ENCODE measurements around the gene BCL7A. TPM values are rescaled to one million over a fixed set of nuclear protein-coding genes. Genes with fewer than 3 reads are reported as not detected.
"Not testable (repeated sequence)": the region's sequence is repeated elsewhere in the genome, so short reads cannot be mapped to it uniquely, and the experiment has no call there.

The BCL7A gene
- total RNA-seq, 2 donors from 2014 or later, result 3.3 to 7.6 TPM

DNA sequence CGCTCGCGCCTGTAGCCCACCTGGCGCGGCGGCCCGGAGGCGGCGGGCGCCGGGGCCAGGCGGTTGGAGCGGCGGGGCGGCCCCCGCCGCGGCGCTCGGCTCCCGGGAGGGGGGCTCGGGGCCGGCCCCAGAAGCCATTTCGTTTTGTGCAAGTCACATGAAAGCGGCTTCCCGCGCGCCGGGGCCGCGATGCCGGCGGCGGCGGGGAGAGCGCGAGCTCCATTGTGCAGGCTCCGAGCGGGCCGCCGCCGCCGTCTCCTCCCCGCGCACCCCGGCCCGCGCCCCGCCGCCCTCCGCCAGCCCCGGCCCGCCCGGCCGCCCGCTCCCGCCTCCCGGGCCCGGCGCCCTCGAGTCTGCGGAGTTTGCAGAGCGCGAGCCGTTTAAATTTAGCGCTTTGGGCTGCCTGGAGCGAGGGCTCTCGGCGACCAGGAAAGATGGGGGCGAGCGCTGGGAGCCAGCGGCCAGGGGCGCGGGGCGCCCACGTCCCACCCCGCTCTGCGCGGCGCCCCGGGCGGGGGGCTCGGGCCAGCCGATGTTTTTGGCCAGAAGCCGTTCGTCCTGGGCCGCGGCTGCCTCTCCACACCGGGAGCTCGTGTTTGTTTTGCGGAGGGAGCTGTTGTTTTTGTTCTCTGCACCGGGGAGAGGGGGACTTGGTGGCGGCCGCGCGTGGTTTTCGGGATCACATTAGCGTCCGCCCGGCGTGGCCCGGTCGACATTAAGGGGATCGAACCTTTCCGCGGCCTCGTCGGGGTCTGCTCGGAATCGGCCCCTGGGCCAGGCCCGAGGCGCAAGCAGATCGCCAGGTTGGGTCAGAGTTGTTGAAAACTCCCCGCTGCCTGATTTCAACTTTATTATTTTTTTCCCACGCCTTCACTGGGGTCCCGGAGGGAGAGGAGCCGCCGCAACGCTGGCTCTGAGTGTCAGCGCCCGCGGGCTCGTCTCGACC, 982 bp downstream of the BCL7A start:
- DNase-seq (ENCODE audit: low spot score), result no peak
- intact Hi-C loops (cut with DNase I), result loop anchor here (5.0 to 10.0 kb wide), 2 partner anchors 68 to 105 kb away; partner anchors contain the start of gene CFAP251 (in 1 of the 2)

DNA sequence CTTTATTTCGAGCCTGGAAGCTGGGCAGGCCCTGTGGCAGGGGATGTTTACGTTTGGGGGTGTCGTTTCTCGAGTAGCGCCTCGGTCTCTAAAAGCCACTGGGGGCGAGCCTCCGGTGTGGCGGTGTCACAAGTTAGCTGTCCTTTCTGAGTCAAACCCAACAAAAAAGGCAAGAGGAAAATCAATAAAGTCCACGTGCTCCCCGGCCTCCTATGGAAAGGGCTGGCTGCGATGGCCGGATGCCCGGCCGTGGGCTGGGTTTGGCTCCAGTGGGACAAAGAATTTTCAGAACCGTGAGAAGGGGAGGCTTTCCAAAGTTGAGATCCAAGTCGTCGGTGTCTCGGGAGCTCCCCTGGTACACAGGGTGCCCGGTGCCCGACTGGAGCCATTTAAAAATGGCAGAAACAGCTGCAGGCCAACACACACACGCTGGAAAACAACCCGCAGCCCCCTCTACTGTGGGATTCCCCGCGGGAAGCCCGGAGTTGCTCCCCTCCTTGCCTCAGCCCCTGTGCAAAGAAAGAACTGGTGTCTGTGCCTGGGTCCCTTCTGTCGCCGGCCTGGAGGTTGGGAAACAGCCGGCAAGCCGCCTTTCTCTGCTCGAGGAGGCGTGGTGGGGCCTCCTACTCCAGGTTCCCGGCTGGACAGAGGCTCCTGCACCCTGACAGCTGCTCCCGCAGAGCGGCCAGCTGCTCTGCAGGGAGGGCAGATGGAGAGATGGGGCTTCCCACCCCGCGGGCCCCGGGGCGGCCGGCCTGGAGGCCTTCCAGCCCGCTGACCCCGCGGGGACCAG, 1.9 kb downstream of the BCL7A start:
- DNase-seq (ENCODE audit: low spot score), result peak; percentile 88
- intact Hi-C loops (cut with DNase I), result loop anchor here (5.0 to 10.0 kb wide), 2 partner anchors 69 to 106 kb away; partner anchors contain the start of gene CFAP251 (in 1 of the 2)

DNA sequence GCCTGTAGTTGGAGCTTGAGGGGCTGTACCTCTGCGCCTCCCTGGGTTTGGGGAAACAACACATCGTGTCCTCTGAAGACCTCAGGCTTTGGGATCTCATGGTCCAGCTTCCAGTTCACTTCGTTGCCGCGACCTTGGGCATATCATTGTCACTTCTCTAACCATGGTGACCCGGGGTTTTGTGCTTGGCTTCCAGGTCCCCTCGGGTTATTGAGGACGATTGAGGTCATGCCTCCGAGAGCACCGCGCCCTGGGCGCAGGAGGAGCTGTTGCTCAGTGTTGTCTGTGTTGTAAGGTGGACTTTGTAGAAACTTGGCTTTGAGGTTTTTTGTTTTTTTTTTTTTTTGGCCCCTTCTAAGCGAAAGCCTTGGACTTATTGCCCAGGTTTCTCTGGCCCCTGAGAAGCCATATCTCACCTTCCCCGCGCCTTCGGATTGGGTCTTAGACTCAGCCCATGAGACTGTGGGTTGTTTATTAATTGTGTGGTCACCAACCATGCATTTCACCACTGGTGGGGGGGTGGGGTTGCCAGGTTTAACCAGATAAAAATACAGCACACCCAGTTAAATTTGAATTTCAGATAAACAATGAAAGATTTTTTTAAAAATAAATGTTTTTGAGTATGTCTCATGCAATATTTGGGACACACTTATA, 2.6 kb downstream of the BCL7A start:
- no peak for DNase-seq (ENCODE audit: low spot score)
- intact Hi-C loops (cut with DNase I), result loop anchor here (5.0 to 10.0 kb wide), 2 partner anchors 69 to 107 kb away; partner anchors contain the start of gene CFAP251 (in 1 of the 2)

DNA sequence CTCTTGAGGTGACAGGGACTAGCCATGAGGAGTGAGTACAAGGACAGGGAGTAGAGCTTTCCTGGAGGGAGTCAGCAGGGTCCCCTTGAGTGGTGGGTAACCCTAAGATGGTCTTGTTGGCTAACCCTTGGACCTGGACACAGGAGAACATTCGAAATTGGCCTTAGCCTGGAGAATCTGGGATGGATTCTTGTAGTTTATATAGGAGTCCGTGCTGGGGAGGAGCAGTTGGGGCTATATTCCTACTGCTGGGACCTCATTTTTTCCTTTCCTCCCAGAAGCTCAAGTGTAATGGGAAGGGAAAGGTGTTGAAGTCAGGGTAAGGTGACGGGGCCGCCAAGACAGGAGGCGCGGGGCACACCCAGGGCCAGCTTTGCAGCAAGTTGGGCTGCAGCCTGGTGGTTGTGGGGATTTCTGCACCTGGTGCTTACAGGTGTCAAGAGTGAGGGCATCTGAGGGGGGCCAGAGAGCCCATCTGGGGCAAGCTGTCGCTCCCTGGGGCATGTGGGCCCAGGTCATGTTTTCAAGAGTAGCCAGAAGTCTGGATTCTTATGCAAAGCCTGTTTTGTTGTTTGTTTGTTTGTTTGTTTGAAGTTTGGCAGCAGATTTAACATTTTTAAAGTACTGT, 5.1 kb downstream of the BCL7A start:
- intact Hi-C loops (cut with DNase I), result loop anchor here in 1 of 2 donors (10.0 kb wide), 1 partner anchor 72 kb away; no protein-coding TSS in a partner anchor
- no peak for DNase-seq (ENCODE audit: low spot score)

DNA sequence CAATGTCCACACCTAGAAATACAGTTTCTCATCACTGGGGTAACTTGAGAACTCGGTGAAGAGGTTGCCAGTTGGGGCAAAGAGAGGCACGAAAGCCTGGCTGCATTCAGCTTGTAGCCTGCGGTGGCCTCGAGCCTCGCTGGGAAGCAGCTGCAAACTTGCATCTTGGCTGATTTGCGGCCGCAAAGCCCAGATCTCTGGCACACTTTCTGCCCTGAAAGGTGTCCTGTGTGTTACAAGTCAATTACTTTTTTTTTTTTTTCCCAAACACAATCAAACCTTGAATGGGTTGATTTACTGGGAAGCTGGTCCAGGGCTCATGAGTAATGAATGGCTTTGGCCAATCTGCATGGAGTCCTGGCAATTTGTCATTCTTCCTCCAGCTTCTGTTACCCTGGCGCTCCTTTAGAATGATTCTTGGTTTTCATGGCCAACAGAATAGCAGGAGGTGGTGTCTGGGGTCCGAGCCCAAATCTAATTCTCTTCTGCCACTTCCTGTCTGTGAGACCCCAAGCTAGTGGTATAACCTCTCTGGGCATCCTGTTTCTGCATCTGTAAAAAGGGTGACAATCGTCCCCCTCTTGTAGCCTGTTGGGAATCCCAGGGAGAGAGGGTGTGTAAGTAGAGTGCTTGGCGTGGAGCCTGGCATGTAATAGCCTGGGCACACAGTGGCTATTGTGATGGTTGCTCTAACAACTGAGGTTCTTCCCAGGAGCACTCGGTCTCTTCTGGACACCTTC, 6.7 kb downstream of the BCL7A start:
- DNase-seq (ENCODE audit: low spot score), result no peak
- intact Hi-C loops (cut with DNase I), result loop anchor here in 1 of 2 donors (10.0 kb wide), 1 partner anchor 74 kb away; no protein-coding TSS in a partner anchor

DNA sequence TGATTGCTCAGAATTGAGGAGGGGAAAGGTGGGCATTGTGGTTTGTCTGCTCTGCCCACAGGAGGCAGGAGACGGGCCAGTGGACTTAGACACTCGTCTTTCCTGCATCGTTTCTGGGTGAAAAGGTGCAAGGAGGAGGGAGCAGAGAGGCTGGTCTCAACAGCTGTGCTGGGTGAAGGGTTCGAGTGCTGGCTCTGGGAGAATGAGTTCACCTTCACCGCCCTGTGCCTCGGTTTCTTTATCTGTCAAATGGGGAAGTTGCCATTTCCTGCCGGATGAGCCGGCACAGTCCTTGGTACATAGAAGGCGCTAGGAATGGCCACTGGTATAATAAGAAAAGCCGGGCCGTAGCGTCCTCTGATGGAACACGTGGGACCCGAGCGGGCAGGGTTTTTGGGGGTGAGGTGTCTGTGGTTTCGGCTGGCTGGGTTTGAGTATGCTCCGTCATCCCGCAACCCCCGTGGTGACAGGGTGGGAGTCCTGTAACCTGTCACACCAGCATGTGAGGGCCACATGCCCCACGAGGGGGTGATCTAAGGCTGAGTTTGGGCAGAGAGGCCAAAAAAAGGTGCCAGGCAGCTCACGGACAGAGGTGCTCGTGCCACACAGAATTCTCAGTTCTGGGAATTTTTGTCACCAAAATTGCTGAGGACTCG, 7.3 kb downstream of the BCL7A start:
- intact Hi-C loops (cut with DNase I), result loop anchor here in 1 of 2 donors (10.0 kb wide), 1 partner anchor 74 kb away; no protein-coding TSS in a partner anchor
- DNase-seq (ENCODE audit: low spot score), result no peak

DNA sequence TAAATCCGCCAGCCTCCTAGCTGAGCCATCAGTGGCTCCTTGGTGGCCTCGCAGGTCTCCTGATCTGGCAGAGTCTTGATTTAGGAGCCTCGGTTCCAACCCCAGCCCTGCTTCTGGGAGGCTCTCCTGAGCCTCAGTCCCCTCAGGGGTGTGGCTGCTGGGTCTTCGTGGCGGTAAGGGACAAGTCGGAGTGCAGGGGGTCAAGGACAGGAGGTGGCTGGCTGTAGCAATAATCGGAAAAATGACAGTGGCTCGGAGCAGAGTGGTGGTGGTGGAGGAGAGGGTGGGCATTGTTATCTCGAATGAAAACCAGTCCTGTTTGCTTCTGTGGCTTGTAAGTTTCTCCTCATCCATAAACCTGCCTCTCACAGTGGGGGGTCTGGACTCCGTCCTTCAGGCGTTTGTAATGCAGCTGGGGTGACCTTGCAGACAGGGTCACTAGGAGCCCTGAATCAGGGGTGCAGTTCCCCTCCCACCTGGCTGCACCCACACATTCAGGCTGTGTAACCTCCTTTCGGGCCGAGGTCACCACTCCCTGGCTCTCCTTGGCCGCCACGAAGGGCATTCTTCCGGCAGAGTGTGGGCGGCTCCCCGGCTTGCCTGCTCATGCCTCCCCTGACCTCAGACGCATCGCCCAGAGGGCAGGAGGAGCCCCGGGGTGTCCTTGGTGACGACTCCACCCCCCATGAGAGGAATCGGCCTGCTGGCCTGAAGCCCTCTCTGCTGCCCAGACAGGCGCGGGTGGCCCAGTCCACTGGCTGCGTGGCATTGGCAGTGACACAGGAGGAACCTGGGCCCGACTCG, 8.1 kb downstream of the BCL7A start:
- DNase-seq (ENCODE audit: low spot score), result no peak
- intact Hi-C loops (cut with DNase I), result loop anchor here in 1 of 2 donors (10.0 kb wide), 1 partner anchor 75 kb away; no protein-coding TSS in a partner anchor

DNA sequence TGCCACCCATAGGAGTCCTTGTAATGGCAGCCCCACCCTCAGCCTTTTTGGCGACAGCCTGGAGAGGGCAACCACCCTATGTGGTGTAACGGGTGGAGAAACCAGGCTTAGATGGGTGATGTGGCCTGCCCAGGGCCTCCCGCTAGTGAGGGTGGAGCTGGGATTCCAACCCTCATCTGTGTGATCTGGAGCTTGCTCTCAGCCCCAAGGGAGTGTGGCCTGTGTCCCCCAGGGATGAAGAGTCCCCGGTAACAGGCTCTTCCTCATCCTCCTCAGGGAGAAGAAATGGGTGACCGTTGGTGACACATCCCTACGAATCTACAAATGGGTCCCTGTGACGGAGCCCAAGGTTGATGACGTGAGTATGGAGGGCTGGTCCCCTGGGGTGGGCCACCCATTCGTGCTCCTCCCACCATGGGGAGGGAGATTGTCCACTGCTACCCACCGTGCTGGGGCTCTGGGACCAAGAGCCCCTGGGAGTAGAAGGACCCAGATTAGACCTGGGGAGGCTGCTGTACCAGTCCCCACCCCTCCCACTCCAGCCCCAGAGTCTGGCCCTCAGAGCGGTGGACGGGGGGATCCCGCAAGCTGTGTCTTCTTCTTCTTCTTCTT, 8.8 kb downstream of the BCL7A start:
- intact Hi-C loops (cut with DNase I), result no loop called here
- no peak for DNase-seq (ENCODE audit: low spot score)

DNA sequence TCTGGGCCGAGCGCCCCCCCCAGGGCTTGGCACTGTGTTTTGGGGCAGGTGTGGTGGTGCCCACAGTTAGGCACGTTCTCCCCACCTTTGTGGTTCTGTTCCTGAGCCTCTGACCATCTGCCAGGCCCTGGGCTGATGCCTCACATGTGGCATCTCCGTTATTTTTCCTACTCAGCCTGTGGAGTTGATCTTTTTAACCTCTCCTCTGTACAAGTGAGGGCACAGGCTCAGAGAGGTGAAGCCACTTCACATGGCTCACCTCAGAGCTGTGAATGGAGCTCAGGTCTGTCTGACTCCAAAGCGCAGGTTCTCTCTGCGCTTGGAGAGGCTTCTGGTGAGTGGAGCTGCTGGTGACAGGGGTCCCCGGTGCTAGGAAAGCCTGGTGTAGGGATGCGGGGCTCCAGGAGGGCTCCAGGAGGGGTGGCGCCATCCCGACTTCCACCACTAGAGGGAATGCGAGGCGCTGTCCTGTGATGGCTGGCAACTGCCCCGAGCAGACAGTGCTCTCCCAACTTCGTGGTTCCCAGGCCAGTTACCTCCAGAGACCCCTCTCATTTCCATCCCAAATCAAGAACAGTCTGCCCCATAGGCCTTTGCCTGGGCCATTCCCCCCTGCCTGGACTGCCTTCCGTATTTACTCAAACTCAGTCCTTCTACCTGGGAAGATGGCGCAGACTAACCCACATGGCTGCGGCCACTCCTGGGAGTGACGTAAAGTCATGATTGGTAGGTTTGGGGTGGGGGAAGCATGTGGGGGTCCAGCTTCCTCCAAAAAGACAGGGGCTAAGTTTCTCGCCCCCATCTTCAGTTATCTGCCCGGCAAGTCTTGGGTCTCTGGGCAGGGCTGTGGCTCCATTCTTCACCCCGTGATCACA, 9.9 kb downstream of the BCL7A start:
- no peak for DNase-seq (ENCODE audit: low spot score)
- intact Hi-C loops (cut with DNase I), result no loop called here

DNA sequence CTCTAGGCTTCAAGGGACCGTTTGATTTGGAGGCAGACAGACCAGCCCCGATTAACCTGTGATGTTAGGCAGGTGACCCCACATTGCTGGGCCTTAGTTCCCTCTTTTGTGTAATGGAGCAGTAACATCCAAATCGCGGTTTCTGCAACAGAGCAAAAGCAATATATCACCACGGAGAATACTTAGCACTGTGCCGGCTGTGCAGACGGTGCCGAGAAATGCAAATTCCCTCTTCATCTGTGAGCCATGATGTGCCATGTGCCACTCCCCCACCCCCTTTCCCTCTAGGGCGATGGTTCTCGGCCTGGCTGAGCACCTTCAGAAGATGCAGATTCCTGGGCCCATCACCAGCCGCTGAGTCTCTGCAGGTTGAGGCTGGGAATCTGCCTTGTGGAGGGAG, 10.9 kb downstream of the BCL7A start:
- no peak for DNase-seq (ENCODE audit: low spot score)
- intact Hi-C loops (cut with DNase I), result no loop called here

DNA sequence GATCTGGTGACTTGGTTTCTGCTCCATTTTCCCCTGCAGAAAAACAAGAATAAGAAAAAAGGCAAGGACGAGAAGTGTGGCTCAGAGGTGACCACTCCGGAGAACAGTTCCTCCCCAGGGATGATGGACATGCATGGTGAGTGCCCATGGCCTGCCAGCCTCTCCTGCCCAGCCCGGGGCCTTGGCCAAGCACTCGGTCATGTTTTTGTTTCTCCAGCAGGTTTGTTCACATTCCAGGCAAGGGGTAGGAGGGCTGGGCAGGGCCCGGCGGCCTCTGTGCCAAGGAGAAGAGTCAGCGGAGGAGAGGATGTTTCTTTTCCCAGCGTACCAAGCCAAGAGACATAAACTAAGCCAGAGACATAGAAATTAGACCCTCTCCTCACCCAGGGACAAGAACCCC, 13.6 kb downstream of the BCL7A start:
- intact Hi-C loops (cut with DNase I), result no loop called here
- DNase-seq (ENCODE audit: low spot score), result no peak

DNA sequence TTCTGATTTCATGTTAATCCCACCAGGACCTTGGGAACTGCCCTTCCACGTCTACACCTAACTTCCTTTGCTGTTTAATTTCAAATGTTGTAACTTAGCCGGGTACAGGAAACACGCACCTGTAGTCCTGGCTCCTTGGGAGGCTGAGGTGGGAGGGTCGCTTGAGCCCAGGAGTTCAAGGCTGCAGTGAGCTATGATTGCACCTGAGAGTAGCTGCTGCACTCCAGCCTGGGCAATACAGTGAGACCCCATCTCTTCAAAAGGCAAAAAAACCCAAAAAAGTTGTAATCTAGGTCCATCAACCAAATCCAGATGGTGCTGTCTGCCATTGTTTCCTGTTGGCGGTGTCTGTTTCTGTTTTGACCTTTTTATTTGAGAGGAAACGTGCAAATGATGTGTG, 14.5 kb downstream of the BCL7A start:
- no peak for DNase-seq (ENCODE audit: low spot score)
- intact Hi-C loops (cut with DNase I), result no loop called here

DNA sequence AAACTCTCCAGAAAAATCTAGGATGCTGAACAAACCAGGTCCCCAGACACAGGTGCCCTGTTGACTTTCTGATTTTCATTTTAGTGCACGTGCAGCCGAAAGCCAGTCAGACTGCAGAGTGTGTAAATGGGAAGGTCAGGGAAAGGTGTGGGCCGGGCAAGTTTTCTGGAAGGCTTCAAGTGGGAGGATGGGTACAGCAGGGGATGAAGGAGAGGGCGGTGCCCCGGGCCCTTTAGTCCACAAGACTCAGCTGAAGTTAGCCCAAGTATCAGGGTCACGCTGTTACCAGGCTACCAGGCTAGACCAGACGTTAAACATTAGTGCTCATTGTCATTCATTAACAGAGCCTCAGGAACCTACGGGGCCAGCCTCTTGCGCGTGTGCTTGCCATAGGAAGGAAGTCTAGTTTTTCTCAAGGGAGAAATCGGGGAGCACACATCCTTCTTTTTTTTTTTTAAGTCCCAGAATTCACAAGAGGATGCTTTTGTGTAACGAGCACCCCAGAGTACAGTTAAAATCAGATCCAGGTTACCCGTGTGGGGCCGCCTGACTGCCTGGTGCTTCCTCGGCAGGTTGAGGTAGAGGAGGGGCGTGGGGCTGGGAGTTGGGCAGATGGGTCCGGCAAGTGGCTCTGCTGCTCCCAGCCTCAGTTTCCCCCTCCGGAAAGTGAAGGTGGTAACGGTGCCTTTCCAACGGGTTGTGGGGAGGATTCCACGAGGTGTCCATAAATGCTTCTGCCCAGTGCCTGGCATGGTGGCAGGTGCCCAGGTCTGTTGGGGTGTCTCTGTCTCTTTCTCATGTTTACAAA, 19.1 kb downstream of the BCL7A start:
- intact Hi-C loops (cut with DNase I), result no loop called here
- no peak for DNase-seq (ENCODE audit: low spot score)

DNA sequence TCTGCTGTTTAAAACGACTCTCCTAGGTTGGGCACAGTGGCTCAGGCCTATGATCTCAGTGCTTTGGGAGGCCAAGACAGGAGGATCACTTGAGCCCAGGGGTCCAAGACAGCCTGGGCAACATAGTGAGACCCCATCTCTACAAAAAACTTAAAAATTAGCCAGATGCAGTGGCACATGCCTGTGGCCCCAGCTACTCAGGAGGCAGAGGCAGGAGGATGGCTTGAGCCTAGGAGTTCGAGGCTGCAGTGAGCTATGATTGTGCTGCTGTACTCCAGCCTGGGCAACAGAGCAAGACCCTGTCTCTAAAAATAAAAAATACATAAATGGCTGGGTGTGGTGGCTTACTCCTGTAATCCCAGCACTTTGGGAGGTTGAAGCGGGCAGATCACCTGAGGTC, 19.8 kb downstream of the BCL7A start:
- intact Hi-C loops (cut with DNase I); DNase-seq (ENCODE audit: low spot score): not testable (repeated sequence)

DNA sequence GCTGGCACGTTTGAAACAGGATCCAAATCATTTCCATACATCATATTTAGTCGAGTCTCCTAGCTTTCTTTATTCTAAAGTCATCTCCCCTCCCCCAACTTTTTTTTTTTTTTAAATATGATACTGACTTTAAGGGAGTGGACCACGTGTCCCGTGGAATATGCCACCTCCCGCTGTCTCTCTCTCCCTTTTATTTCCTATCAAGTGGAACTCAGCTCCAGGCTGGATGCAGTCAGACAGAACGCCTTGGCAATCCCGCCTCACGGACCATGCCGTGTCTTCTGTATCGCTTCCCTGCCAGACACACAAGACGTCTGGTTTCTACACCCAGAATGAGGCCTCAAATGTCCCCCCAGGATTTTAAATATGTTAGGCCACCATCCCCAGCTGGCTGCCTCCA, 21.2 kb downstream of the BCL7A start:
- no peak for DNase-seq (ENCODE audit: low spot score)
- intact Hi-C loops (cut with DNase I), result no loop called here
